Myocyte (in vitro differentiated cells): Measurements from ENCODE around the gene D2HGDH. TPM values are rescaled to one million over a fixed set of nuclear protein-coding genes. Genes with fewer than 3 reads are reported as not detected.
"Not testable (repeated sequence)": the region's sequence is repeated elsewhere in the genome, so short reads cannot be mapped to it uniquely, and the experiment has no call there.

Experiments
- DNase-seq: peaks from one replicate; pipeline ENCODE4 v3.0.0-alpha.2; 2012; ENCODE audit warnings: low read depth
- total RNA-seq: library from RNA; depleted of rRNA; stranded (reverse); fragments of >200 nt; gene quantifications from 2 replicates; pipeline ENCODE4 v1.2.3, GENCODE V29; 2014

D2HGDH gene
- total RNA-seq, 1 donor from 2014 or later = 17.3 TPM

DNA sequence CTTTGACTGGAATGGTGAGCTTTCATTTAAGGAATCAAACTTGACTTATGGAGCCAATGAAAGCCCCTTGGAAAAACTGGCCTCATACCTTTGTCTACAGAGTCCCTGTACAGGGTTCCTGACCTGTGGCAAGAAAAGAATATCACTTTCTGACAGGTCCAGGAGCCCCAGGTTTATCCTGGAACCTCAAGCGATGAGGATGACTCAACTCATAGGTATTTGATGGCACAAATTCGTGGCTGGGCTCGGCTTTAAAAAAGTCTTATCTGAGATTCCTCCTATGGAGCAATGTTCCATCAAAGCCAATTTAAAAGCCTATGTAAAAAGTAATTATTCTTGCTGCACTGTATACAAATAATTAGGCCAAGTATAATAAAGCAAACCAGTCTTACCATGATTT is 57.0 kb downstream of the D2HGDH start:
- not testable (repeated sequence) for DNase-seq

DNA sequence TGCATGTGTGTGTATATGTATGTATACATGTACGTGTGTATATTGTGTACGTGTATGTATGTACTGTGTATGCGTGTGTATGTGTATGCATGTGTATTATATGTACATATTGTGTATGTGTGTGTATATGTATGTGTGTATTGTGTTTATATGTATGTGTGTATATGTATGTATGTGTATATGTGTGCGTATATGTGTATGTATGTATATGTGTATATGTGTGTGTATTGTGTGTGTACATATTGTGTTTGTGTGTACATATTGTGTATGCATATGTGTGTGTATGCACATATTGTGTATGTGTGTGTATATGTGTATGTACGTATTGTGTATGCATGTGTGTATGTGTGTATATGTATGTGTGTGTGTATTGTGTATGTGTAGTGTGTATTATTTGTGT is 59.0 kb downstream of the D2HGDH start:
- DNase-seq = no peak

DNA sequence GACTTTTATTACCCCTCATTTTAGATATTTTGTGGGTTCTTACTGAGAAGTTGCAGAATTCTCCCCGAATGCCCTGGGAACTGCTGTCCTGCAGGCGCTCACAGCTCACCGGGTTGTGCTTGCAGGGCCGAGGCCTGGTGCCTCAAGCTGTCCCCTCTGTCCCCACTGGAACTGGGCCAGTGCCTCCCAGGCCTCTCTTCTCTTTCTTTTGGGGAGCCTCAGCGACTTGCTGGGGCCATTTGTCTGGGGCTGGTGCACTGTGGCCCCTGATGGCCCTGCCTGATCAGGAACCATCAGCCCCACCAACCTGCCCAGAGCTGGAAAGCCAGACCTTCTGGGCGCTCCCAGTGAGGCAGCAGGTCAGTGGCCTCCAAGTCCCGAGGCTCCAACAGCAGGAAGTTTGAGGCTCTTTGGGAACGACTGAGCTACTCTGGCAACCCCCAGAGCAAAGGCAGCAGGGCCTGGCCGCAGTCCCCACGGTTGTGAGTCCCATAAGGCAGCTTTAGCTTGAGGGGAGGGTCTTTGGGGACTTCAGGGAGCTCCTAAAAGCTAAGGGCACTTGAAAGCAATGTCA is 59.9 kb downstream of the D2HGDH start:
- DNase-seq = no peak

DNA sequence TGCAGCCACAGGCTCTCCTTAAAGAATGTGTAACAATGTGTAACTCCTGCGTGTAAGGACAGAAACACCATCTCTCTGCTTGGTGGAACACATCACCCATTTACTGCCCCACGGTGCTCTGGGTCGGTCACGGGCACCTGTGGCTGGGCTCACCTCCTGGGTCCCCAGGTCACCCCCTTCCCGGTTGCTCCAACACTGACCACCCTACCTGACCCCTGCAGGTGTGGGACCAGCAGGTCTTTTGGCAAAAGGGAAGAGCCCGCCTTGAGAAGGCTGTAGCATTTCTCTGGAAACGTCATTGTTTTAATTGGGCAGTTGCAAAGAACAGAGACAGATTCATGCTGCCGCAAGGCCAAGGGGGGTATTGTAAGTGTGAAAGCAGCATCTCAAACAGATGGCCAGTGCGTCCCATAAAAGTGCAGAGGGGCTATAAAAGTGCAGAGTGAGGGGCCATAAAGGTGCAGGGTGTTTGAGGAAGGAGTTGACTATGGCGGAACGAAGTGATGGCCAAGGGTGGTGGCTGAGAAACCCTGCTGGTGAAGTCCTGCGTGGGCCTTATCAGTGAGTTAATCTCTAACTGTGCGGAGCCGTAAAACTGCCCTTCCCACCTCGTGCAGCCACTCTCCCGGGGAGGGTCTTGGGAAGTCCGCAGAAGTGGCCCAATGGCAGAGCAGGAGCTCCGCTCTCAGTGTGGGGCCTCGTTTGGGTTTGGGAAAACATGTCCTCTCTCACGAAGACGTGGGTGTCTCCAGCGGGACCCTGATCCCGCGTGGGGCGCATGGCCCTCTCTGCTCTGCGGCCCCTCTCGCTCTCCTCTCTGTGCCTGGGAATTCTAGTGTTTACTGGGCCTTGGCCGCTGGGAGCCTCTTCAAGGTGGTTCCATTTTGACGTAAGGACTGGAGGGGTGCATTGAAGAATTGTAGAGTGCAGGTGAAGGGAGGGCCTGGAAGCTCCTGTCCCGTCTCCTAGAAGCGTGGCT is 60.9 kb downstream of the D2HGDH start:
- no peak for DNase-seq

DNA sequence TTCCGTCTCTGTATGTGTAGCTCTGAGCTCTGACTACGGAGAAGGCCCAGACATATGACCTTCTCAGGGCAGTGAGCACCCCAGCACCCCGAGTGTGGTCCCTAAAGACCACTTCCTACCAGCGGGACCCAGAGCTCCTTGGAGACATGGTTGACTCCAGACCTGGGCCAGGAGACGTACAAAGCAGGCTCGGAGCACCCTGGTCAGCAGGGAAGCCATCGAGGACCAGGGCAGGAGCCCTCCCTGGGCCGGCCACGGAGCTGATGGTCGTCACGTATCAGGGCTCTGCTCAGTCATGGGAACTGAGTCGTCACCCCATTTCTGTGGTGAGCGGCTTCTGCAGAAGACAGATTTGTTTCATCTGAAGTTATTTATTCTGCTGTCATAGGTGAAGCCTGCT is 61.8 kb downstream of the D2HGDH start:
- DNase-seq = no peak

DNA sequence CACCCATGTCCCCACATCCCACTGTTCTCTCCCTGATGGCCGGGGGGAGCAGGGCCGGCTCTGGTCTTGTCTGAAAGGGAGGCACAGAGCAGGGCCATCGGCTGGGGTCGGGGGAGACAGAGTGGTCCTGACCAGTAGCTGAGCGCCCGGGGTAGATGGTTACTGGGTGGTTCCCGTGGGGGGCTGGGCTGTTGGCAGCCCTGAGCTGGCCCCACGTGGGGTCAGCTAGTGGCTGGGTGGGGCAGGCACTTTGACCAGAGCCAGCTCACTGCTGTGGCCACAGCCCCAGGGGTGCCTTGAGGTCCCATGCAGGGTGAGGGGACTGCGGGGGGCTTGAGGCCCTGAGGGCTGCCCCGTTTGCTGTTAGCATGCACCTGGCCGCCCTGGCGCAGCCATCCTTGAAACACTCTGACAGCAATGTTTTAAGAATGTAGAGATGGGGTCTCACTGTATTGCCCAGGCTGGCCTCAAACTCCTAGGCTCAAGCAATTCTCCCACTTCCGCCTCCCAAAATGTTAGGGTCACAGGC is 62.2 kb downstream of the D2HGDH start:
- no peak for DNase-seq

DNA sequence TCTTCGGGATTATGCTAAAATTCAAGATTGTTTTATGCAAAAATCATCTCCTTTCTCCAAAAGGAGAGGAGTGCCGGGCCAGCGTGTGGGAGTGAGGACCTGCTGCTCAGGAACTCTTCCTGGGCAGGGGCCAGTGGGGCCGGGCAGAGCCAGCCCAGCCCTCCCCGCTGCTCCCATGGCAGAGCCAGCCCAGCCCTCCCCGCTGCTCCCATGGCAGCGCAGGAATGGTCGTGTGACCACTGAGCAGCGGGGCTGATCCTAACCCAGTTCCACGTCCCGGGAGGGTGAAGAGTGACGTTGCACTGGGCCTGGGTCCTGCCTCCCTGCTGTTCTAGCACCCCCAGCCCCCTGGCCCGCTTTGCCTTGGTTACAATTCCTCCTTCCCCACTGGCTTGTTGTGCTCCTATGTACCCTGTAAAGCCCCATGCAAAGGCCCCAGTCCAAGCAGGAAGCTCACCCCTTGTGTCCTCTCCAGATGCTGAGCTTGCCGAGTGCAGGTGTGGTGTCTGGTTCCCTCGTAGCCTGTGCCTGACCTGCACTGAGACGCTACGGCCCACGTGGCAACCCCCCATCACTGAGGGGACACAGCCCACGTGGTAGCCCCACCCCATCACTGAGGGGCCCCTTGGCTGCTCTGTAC is 63.1 kb downstream of the D2HGDH start:
- no peak for DNase-seq

DNA sequence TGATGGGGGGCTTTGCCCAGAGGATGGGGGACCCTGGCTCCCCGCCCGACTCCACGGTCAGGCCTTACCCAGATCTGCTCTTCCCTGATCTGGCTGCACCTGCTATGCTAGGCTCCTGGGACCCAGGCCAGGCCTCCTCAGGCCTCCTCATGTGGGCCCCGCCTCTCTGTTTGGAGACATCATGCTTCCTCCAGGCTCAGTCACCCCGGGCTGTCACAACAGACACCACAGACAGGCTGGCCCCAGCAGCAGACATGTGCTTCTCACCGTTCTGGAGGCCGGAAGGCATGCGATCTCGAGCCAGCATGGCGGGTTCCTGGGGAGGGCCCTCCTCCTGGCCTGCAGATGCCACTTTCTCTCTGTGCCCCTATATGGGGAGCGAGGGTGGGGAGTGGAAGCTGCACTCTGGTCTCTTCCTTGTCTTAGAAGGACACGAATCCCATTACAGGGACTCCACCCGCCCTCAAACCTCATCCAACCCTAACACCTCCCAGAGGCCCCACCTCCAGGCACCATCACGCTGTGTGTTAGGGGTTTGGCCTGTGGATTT is 63.7 kb downstream of the D2HGDH start:
- DNase-seq = peak; percentile 50

DNA sequence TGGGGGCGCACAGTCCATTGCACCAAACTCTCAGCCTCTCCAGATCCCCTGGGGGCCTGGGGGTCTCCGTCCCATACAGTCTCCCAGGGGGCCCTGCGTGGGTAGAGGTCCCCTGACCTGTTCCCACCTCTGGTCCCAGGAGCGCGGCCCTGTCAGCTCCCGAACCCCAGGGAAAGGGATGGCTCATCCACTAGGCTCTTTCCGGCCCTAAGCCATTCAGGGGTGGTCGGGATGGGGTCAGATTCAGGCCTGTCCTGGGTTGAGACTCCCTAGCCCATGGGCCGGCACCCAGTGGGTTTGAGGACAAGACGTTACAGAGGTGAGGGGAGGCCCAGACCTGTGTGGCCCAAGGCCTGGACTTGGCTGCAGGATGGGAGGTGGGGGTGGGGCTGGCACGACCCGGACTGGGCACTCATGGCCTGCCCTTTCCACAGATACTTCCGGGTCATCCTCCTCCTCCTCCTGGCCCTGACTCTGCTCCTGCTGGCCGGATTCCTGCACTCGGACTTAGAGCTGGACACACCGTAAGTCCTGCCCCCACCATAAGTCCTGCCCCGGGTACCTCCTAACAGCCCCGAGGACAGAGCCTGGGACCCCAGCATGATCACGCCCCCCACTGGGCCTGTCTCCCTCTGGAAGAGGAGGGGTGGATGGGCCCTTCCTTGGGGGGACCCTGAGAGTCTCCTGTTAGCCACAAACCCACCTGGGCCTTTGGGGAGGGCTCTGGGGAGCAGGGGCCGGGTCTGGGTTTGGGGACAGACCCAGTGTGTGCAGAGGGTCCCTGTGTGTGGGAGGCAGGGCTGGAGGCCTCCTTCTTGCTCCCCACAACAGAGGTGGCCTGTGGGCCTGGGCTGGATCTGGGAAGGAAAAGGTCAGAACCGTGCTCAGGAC is 64.4 kb downstream of the D2HGDH start:
- DNase-seq = no peak

DNA sequence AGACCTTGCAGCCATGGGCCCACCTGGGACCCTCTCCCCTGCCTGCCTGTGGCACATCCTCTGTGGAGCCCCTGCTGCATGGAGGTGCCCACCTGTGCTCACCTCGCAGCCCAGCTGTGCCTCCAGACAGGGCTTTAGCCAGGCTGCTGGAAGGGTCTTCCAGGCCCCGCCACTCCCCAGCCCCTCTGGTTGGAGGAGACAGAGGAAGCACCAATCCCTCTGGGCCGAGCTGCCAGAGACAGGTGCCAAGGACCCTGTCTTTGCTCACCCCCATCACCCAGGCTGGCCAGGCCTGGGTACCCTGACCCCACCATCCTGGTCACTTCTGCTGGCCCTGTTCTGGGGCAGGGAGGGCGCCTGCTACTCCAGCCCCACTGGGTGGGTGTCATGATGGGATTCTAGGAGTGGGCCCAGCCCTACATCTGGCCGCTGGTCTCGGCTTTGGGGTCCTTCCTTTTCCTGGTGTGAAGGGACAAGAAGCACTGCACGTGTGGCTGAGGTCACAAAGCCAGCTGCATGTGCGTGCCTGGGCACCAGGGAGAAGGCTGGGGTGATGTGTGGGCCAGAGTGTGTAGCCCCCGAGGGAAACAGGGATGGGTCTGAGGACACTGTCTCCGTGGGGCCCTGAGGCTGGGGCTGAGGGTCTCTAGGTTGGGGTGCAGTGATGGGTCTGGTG is 65.2 kb downstream of the D2HGDH start:
- DNase-seq = no peak

DNA sequence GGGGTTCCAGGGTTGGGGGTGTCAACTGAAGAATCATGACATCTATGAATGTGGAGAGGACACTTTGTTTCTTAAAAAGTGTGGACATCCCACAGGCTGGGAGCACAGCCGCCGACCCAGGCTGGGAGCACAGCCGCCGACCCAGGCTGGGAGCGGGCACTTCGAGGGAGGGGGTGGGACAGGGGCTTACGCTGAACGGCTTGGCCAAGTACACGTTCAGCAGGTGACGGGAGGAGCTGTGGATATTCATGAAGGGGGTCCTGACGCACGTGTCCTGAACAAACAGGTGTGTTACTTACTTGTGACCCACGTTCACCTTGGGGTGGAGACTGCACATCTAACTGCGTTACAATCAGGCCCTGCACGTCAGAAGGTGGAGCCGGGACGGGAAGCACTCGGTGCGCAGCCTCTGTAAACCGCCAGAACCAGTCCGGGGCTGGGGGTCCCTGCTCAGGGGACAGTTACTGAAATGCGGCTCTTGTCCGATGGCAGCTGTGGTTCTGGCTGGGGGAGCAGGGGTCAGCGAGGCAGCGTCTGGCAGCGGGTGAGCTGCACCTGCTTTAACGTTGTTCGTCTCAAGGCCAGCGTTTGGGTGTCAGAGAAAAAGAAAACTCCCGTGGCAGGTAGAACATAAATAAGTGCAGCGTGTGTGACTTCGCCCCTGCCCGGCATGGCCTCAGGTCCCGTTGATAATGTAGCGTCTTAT is 65.9 kb downstream of the D2HGDH start:
- not testable (repeated sequence) for DNase-seq

DNA sequence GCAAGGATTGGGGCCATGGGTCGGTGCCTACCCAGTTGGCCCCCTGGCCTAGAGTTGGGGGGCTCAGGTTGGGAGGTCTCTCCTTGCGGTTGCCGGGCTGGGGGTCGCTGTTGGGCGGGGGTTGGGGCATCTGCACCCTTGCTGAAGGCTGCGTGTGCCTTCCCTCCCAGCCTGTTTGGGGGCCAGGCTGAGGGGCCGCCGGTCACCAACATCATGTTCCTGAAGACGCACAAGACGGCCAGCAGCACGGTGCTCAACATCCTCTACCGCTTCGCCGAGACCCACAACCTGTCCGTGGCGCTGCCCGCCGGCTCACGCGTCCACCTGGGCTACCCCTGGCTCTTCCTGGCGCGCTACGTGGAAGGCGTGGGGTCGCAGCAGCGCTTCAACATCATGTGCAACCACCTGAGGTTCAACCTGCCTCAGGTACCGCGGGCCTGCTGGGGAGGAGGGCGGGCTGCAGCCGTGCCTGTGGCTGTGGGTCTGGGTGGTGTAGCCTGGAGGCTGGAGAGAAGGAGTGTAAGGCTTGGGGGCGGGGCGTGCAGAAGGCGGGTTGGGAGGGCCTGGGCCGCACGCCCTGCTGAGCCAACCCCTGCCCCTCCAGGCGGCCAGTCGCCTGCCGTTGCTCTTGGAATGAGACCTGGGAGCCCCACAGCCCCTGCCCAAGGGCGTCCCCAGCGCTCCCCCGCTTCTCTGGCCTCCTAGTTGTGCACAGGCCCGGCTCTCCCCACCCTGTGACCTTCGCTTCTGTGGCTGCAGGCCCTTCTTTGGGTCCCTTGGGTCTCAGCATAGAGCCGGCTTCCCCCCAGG is 67.4 kb downstream of the D2HGDH start:
- DNase-seq = no peak

DNA sequence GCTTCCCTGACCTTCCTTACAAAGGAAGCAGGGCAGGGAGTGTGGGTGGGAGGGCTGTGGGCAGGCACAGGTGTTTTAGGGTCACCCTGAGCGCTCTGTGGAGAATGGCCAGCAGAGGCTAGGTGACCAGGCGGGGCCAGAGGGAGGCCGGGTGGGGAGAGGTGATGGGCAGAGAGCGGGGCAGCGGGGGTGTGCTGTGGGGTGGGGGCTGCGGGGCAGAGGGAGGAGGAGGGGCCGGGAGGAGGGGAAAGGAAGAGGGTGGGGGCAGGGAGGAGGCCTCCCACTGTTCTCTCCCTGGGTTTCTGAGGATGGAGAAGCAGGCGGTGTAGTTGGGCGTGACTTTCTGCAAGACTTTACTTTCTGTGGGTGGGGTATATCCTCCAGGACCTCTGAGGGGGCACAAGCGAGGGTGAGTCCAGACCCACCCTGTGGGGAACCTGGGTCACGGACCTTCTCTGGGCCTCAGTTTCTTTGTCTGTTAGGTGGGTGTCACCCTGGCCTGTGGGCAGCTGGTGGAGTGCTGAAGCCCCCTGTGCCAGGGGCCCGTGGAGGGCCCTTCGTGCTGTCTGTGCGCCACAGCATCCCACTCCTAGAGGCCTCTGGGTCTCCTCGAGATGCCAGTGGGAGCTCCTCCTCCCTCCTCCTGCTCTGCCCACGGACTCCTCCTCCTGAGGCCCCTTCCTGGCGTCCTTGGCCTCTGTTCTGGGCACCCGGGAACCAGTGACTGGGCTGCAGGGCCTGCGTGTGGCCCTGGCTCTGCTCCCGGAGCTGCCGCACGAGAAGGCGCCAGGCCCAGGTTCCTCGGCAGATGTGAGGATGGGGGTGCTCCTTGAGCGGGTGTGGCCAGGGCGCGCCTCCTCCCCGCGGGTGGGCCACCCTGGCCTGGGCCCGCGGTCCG is 68.2 kb downstream of the D2HGDH start:
- no peak for DNase-seq

DNA sequence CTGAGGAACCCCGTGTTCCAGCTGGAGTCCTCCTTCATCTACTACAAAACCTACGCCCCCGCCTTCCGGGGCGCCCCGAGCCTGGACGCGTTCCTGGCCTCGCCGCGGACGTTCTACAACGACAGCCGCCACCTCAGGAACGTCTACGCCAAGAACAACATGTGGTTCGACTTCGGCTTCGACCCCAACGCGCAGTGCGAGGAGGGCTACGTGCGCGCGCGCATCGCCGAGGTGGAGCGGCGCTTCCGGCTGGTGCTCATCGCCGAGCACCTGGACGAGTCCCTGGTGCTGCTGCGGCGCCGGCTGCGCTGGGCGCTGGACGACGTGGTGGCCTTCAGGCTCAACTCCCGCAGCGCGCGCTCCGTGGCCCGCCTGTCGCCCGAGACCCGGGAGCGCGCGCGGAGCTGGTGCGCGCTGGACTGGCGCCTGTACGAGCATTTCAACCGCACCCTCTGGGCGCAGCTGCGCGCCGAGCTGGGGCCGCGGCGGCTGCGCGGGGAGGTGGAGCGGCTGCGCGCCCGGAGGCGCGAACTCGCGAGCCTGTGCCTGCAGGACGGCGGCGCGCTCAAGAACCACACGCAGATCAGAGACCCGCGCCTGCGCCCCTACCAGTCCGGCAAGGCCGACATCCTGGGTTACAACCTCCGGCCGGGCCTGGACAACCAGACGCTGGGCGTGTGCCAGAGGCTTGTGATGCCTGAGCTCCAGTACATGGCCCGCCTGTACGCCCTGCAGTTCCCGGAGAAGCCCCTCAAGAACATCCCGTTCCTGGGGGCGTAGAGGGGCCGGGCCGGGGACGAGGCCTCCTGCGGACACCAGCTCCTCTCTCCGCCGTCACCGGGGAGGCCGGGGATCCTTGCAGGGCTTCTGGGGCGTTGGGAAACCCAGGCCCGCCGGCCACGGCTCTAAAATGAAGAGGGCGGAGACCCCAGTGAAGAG is 69.2 kb downstream of the D2HGDH start:
- peak; percentile 65 for DNase-seq

DNA sequence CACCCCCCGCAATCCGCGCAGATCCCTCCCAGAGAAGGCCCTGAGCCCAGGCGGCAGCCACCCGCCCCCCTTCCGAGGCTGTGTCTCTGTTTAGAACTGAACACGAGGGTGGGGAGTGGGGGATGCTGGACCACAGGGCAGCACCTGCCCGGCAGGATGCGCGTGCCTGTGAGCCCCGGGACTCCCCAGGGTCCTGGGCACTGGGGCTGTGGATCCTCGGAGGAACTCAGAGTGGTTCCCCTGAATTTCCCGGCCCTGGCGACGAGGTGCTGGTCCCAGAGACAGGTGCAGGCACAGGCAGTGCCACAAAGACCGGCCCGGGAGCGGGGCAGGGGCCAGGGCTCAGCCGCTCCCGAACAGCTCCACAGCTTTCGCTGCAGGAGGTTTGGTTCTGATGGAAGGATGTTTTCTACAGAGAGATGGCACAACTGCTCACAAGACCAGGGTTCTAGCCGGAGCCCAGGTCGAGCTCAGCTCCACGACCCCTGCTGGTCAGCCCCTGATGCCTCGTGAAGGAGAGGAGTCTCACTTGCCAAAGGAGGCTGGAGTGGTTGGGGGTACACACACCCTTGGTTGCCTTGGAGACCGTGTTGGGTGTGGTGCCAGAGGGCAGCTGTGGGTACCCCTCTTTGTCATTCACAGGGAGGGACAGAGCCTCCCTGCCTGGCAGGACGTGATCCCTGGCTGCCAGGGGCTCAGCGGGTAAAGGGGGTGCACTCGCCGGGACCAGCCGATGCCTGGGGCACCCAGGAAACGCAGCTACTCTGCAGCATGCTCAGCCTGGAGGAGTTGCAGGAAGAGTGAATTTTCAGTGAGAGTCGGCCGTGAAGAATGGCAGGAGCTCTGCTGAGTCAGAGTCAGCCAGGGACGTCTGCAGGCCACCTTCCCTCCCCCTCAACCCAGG is 70.1 kb downstream of the D2HGDH start:
- DNase-seq = peak; percentile 20
